CD14-positive monocyte (primary cell): Measurements from ENCODE around the gene TMEM141. TPM values are rescaled to one million over a fixed set of nuclear protein-coding genes. Genes with fewer than 3 reads are reported as not detected.
"Not testable (repeated sequence)": the region's sequence is repeated elsewhere in the genome, so short reads cannot be mapped to it uniquely, and the experiment has no call there.

Experiments used
- DNase-seq, 3 donors: peaks; one replicate each; pipeline ENCODE4 v3.0.0-alpha.2; 2011 to 2022
- H2AFZ ChIP-seq: 2 replicates; pipeline ENCODE4 v1.6.0; 2012; ENCODE audit warnings: mild to moderate bottlenecking, low read depth, low read length, inconsistent platforms; ENCODE audit not compliant: insufficient read depth, poor library complexity, severe bottlenecking
- H3K27ac ChIP-seq, 2 donors: 1 replicate in 1 of 2; 2 replicates in 1 of 2; pipeline ENCODE4 v1.5.1; 2012 to 2013; ENCODE audit warnings: low read length in 2 of 2, control low read depth in 1 of 2, inconsistent platforms in 1 of 2, low read depth in 1 of 2, mild to moderate bottlenecking in 1 of 2
- H3K27me3 ChIP-seq, 2 donors: one replicate each; pipeline versions ENCODE4 v1.6.0 to v1.6.1; 2011 to 2013; ENCODE audit warnings: low read length in 2 of 2; ENCODE audit not compliant: control insufficient read depth in 2 of 2, insufficient read depth in 2 of 2
- H3K36me3 ChIP-seq, 2 donors: replicated peaks in 1 of 2; 1 replicate in 1 of 2; 2 replicates in 1 of 2; pipeline versions ENCODE4 v1.5.1 to v1.6.1; 2012 to 2013; ENCODE audit warnings: low read length in 2 of 2, control low read depth in 1 of 2, inconsistent platforms in 1 of 2, mild to moderate bottlenecking in 1 of 2; ENCODE audit not compliant: insufficient read depth in 2 of 2, control insufficient read depth in 1 of 2
- H3K4me1 ChIP-seq, 2 donors: 1 replicate in 1 of 2; 2 replicates in 1 of 2; pipeline versions ENCODE4 v1.5.1 to v1.6.1; 2012 to 2013; ENCODE audit warnings: low read length in 2 of 2, control low read depth in 1 of 2, inconsistent platforms in 1 of 2, mild to moderate bottlenecking in 1 of 2, moderate library complexity in 1 of 2; ENCODE audit not compliant: insufficient read depth in 2 of 2, control insufficient read depth in 1 of 2
- H3K4me2 ChIP-seq: replicated peaks from 2 replicates; pipeline ENCODE3; 2012; ENCODE audit warnings: low read length, moderate library complexity, mild to moderate bottlenecking; ENCODE audit not compliant: poor library complexity, severe bottlenecking; ENCODE audit errors: extremely low read depth
- H3K4me3 ChIP-seq, 3 experiments: fragments of 200-600 bp in 1 of 3; sonication (generic) in 1 of 3; replicated peaks in 1 of 3; 1 replicate in 2 of 3; 2 replicates in 1 of 3; pipeline ENCODE4 v1.5.1; 2011 to 2013; ENCODE audit warnings: low read length in 3 of 3, mild to moderate bottlenecking in 3 of 3, control low read depth in 2 of 3, low read depth in 2 of 3, inconsistent platforms in 1 of 3, moderate library complexity in 1 of 3
- H3K79me2 ChIP-seq: 2 replicates; pipeline ENCODE4 v1.6.0; 2012; ENCODE audit warnings: mild to moderate bottlenecking, control low read depth, inconsistent platforms, low read length, moderate library complexity; ENCODE audit not compliant: insufficient read depth
- H3K9ac ChIP-seq: 2 replicates; pipeline ENCODE4 v1.6.0; 2017; ENCODE audit warnings: low read length, mild to moderate bottlenecking; ENCODE audit not compliant: insufficient read depth, poor library complexity, severe bottlenecking
- H3K9me3 ChIP-seq, 2 donors: replicated peaks in 1 of 2; 1 replicate in 1 of 2; 2 replicates in 1 of 2; pipeline versions ENCODE4 v1.5.1 to v1.6.1; 2012 to 2013; ENCODE audit warnings: low read length in 2 of 2, control low read depth in 1 of 2; ENCODE audit not compliant: control insufficient read depth in 1 of 2, insufficient read depth in 1 of 2
- H4K20me1 ChIP-seq: 2 replicates; pipeline ENCODE4 v1.6.0; 2012; ENCODE audit warnings: mild to moderate bottlenecking, low read length, control low read depth, moderate library complexity; ENCODE audit not compliant: insufficient read depth
- H3K27ac Mint-ChIP-seq, 7 donors: one replicate each; pipeline ENCODE4 v1.8.0; 2020; ENCODE audit warnings: mild to moderate bottlenecking in 7 of 7, mixed read lengths in 7 of 7, moderate library complexity in 6 of 7, inconsistent platforms in 2 of 7
- H3K27me3 Mint-ChIP-seq, 3 donors: one replicate each; pipeline ENCODE4 v1.8.0; 2021 to 2022; ENCODE audit warnings: low read depth in 3 of 3, mild to moderate bottlenecking in 3 of 3, mixed read lengths in 3 of 3, moderate library complexity in 3 of 3, inconsistent platforms in 1 of 3
- H3K36me3 Mint-ChIP-seq, 2 donors: one replicate each; pipeline ENCODE4 v1.8.0; 2020; ENCODE audit warnings: mixed read lengths in 2 of 2, inconsistent platforms in 1 of 2, mild to moderate bottlenecking in 1 of 2
- H3K4me1 Mint-ChIP-seq: one replicate; pipeline ENCODE4 v1.8.0; 2020; ENCODE audit warnings: mild to moderate bottlenecking, mixed read lengths
- H3K4me3 Mint-ChIP-seq, 2 donors: one replicate each; pipeline ENCODE4 v1.8.0; 2020; ENCODE audit warnings: mild to moderate bottlenecking in 2 of 2, mixed read lengths in 2 of 2, moderate library complexity in 1 of 2
- H3K9me3 Mint-ChIP-seq, 7 donors: one replicate each; pipeline ENCODE4 v1.8.0; 2020 to 2022; ENCODE audit warnings: mixed read lengths in 7 of 7, mild to moderate bottlenecking in 6 of 7, moderate library complexity in 6 of 7, inconsistent platforms in 2 of 7
- WGBS: methylation state at CpG from one replicate; pipeline ENCODE4 v1.1.5; 2013; ENCODE audit warnings: missing lambda C conversion rate; ENCODE audit not compliant: insufficient coverage; 5-methylcytosine and 5-hydroxymethylcytosine counted together
- intact Hi-C, 2 donors: fragments of 100-400 bp; cut with micrococcal nuclease; formaldehyde crosslinking; loops; one replicate each; pipeline versions ENCODE4 v1.15.0 to v1.15.1; 2023
- polyA plus RNA-seq, 3 donors: library from polyadenylated mRNA; depleted of rRNA in 1 of 3; unstranded in 2 of 3; stranded (reverse) in 1 of 3; fragments of 300-500 nt in 2 of 3; fragments of >200 nt in 1 of 3; fragmentation: Illumina TruSeq in 2 of 3; gene quantifications; 1 replicate in 2 of 3; 2 replicates in 1 of 3; pipeline ENCODE4 v1.2.3, GENCODE V29; 2012 to 2021
- TF ChIP-seq, protein P1 (sequence below): fragments of 200-600 bp; IDR thresholded peaks from one replicate; pipeline ENCODE4 v1.8.0; 2022; ENCODE audit warnings: antibody characterized with exemption, mild to moderate bottlenecking

The TMEM141 gene
- polyA plus RNA-seq, 3 donors, result 33.1 to 47.2 (median 39.2) TPM

DNA sequence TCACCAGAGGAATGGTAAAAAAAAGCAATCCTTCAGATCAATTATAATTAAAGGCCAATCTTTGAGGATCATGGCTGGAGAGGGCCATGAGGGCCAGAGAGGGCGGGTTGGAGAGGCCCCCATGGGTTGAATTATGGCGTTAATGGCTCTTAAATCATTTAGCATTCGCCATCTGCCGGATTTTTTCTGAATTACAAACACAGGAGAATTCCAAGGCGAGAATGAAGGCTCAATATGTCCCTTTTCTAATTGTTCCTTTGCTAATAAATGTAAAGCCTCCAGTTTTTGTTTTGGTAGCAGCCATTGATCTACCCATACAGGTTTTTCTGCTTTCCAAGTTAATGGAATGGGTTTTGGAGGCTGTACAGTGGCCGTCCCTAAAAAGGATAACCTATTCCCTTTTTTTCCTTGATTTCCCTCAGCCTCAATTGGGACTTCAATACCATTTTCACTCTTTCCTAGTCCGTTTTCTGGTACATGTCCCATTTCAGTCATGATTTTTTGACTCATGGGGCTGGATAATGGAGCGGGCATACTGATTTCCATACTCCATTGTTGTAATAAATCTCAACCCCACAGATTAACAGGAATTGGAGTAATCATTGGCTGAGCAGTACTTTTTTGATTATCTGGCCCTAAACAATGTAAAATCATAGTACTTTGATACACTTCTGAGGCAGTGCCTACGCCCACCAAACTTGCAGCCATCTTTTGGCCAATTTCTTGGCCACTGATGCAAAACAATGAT is 6.7 kb upstream of the TMEM141 start:
- Mint-ChIP-seq H3K27me3 (peaks cover 0 to 6% (median 0%) of the 10 kb centered on the region in 3 donors), H3K27ac (no peak overlapping the region), H3K4me3 (no peak overlapping the region), H3K4me1 (peaks cover 5% of the 10 kb centered on the region), H3K9me3 (no peaks in the 10 kb centered on the region), H3K36me3 (no peaks in the 10 kb centered on the region)
- Histone ChIP-seq H3K9me3 (no peaks in the 10 kb centered on the region), H3K36me3 (no peaks in the 10 kb centered on the region), H3K4me2 (no peak overlapping the region), H2AFZ (no peak overlapping the region), H3K27ac (no peak overlapping the region), H3K79me2 (no peaks in the 10 kb centered on the region), H3K9ac (no peak overlapping the region), H3K27me3 (no peaks in the 10 kb centered on the region), H3K4me1 (no peaks in the 10 kb centered on the region), H4K20me1 (no peaks in the 10 kb centered on the region), H3K4me3 (no peak overlapping the region)
- intact Hi-C loops, result loop anchor here in 1 of 2 donors (10.0 kb wide), 1 partner anchor 280 kb away; no protein-coding TSS in a partner anchor
- TF ChIP-seq, protein P1, sequence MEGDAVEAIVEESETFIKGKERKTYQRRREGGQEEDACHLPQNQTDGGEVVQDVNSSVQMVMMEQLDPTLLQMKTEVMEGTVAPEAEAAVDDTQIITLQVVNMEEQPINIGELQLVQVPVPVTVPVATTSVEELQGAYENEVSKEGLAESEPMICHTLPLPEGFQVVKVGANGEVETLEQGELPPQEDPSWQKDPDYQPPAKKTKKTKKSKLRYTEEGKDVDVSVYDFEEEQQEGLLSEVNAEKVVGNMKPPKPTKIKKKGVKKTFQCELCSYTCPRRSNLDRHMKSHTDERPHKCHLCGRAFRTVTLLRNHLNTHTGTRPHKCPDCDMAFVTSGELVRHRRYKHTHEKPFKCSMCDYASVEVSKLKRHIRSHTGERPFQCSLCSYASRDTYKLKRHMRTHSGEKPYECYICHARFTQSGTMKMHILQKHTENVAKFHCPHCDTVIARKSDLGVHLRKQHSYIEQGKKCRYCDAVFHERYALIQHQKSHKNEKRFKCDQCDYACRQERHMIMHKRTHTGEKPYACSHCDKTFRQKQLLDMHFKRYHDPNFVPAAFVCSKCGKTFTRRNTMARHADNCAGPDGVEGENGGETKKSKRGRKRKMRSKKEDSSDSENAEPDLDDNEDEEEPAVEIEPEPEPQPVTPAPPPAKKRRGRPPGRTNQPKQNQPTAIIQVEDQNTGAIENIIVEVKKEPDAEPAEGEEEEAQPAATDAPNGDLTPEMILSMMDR, result peak; percentile 71
- no peak for DNase-seq
- 88% methylated on average over 1 of the region's 9 CpGs for WGBS

DNA sequence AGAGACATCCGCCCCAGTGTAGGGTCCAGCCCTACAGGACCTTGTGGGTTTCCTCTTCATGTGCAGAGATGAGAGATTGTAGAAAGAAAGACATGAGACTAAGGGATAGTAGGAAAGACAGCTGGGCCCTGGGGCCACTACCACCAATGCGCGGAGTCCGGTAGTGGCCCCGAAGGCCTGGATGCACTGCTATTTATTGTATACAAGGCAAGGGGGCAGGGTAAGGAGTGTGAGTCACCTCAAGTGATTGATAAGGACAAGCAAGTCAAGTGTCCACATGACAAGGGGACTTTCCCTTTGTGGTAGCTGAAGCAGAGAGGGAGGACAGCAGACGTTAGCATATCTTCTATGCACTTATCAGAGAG is 6.2 kb upstream of the TMEM141 start:
- Histone ChIP-seq H3K79me2 (no peaks in the 10 kb centered on the region), H3K27me3 (no peaks in the 10 kb centered on the region), H3K4me3 (no peak overlapping the region), H3K36me3 (no peaks in the 10 kb centered on the region), H3K4me1 (no peaks in the 10 kb centered on the region), H3K9me3 (no peaks in the 10 kb centered on the region), H4K20me1 (no peaks in the 10 kb centered on the region), H3K27ac (no peak overlapping the region), H2AFZ (no peak overlapping the region), H3K9ac (no peak overlapping the region), H3K4me2 (no peak overlapping the region)
- no peak for DNase-seq
- Mint-ChIP-seq H3K9me3 (no peaks in the 10 kb centered on the region), H3K27me3 (peaks cover 0 to 3% (median 0%) of the 10 kb centered on the region in 3 donors), H3K4me1 (peaks cover 5% of the 10 kb centered on the region), H3K27ac (no peak overlapping the region), H3K4me3 (no peak overlapping the region), H3K36me3 (no peaks in the 10 kb centered on the region)
- WGBS, result 98% methylated on average over 5 of the region's 6 CpGs
- TF ChIP-seq, protein P1, result no peak
- intact Hi-C loops, result loop anchor here (5.0 to 10.0 kb wide), 2 partner anchors 247 to 280 kb away; partner anchors contain the start of gene FUT7 (in 1 of the 2)

DNA sequence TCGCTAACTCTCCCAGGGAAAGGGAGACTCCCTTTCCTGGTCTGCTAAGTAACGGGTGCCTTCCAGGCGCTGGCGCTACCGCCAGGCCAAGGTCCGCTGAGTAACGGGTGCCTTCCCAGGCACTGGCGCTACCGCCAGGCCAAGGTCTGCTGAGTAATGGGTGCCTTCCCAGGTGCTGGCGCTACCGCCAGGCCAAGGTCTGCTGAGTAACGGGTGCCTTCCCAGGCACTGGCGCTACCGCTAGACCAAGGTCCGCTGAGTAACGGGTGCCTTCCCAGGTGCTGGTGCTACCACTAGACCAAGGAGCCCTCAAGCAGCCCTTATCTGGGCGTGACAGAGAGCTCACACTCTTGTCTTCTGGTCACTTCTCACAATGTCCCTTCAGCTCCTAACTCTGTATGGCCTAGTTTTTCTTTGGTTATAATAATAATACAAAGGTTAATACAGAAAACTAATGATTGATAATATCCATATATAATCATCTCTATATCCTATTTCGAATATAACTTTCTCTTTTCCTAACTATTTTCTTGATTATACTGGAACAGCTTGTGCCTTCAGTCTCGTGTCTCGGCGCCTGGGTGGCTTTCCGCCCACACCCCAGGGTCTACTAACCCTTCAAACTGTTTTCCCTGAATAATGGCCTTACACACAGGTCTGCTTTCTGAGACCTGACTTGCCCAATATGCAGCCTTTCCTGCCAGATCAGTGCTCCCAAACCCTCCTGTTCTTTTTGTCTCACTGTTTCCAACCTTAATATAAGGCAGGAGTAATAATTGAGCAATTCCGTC is 5.4 kb upstream of the TMEM141 start:
- H3K9me3 Mint-ChIP-seq, H3K9ac ChIP-seq: not testable (repeated sequence)

More for the DNA sequence above, 5.4 kb upstream of the TMEM141 start:
- H3K4me3 Mint-ChIP-seq, H4K20me1 ChIP-seq, DNase-seq, H2AFZ ChIP-seq, H3K36me3 Mint-ChIP-seq, H3K9me3 ChIP-seq, H3K36me3 ChIP-seq, H3K79me2 ChIP-seq, H3K27ac Mint-ChIP-seq, H3K27me3 ChIP-seq, H3K4me3 ChIP-seq, H3K4me1 Mint-ChIP-seq, H3K4me2 ChIP-seq, H3K27me3 Mint-ChIP-seq, H3K4me1 ChIP-seq, H3K27ac ChIP-seq: not testable (repeated sequence)
- intact Hi-C loops, result loop anchor here (5.0 to 10.0 kb wide), 2 partner anchors 247 to 279 kb away; partner anchors contain the start of gene FUT7 (in 1 of the 2)
- WGBS, result 93% methylated on average over 20 of the region's 23 CpGs
